ENCODE measurements around the gene NELFE.

GRCh38 chr6:31978831-31979230 lies 20.1 kb upstream of the NELFE start:
- no peak for TF ChIP-seq CTCF (IDR thresholded peaks at IDR 0.05)
- TF ChIP-seq POLR2A (IDR thresholded peaks at IDR 0.05) = no peak
